ENCODE data around the gene GINS2.

GINS2 gene

DNA sequence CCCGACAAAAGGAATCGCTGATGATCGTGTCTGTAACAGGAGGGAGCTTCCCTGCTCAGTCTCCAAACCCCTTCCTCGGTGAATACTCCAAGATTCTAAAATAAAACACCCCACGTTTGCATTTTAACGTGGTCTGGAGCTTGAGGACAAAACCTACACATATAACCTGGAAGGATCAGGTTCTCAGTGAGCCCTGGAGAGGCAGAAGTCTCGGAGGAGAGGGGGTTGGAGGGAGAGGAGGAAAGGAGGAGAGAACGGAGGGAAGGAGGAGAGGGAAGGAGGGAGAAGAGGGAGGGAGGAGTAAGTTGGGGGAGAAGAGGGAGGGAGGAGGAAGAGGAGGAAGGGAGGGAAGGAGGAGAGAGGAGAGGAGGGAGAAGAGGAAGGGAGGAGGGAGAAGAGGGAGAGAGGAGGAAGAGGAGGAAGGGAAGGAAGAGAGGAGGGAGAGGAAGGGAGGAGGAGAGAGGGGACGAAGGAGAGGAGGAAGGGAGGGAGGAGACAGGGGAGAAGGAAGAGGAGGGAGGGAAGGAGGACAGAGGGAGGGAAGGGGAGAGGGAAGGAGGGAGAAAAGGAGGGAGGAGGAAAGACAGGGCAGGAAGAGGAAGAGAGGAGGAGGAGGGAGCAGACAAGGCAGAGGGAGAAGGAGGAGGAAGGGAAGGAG is 27.4 kb upstream of the GINS2 start:
- no peak for DNase-seq (ENCODE audit: low read depth)

DNA sequence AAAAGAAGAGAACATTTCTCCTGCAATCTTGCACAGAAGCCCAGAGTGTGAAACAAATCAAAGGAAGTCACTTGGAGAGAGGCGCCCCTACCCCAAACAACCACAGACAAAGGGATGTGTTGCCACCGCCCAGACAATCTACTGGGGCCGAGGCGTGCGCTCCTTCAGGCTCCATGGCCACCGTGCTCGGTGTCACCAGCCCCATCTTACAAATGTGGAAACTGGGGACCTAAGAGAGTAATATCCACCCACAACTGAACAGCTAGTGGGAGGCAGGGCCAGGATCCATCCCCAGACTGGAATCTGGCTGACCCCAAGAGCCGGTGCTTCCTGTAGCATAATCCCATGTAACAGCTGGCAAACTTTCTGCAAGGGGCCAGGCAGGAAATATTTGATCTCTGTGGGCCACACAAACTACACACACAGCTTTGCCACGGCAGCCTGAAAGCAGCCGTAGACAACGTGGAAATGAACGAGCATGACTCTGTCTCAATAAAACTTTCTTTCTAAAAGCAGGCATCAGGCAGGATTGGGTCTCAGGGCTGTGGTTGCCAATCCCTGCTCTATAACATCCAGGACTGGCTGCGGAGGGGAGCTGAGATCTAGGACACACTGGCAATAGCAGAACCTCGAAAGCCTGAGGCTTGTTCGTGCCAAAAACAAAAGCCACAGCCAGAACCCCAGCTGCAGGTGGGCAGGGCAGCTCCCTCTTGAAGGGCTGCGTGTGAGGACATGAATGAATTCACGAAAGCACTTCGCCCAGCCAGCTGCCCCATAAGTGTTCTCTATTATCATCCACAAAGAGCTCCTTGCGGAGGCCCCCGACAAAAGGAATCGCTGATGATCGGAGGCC is 26.6 kb upstream of the GINS2 start:
- DNase-seq (ENCODE audit: low read depth): no peak

DNA sequence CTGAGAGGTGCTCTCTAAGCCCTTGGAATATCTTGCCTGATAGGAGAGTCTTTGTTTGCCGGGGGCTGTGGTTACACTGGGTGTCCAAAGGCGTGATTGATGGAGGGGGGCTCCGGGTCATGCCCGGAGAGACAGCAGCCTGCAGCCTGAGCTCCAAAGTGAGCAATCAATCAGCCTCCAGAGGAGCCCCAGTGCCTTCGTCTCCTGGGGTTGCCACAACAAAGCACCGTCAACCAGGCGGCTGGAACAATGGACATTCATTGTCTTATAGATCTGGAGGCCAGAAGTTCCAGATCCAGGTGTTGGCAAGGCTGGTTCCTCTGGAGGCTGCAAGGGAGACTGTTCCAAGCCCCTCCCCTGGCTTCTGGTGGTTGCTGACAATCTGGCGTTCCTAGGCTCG is 24.0 kb upstream of the GINS2 start:
- DNase-seq (ENCODE audit: low read depth): no peak

DNA sequence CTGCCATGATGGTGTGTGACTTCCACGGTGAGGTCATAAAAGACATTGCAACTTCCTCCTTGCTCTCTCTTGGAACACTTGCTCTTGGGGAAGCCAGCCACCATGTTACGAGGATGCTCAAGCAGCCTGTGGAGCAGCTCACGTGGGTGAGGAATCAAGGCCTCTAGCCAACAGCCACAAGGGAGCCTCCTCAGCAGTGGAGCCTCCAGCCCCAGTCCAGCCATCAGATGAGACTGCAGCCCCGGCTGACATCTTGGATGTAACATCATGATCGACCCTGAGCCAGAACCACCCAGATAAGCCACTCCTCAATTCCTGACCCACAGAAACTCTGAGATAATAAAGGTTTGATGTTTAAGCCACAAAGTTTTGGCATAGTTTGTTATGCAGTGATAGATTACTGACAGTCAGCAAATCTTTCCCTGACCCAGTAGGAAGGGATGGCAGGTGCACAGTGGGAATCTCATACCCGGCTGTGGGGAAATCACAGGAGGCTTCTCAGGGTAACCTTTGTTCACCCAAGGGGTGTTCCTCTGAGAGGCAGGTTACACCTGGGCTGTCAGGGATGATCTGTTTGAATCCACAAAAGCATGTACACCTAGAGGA is 23.3 kb upstream of the GINS2 start:
- DNase-seq (ENCODE audit: low read depth): no peak

GRCh38 chr16:85710732-85711131 is 22.0 kb upstream of the GINS2 start:
- no peak for DNase-seq (ENCODE audit: low read depth)

DNA sequence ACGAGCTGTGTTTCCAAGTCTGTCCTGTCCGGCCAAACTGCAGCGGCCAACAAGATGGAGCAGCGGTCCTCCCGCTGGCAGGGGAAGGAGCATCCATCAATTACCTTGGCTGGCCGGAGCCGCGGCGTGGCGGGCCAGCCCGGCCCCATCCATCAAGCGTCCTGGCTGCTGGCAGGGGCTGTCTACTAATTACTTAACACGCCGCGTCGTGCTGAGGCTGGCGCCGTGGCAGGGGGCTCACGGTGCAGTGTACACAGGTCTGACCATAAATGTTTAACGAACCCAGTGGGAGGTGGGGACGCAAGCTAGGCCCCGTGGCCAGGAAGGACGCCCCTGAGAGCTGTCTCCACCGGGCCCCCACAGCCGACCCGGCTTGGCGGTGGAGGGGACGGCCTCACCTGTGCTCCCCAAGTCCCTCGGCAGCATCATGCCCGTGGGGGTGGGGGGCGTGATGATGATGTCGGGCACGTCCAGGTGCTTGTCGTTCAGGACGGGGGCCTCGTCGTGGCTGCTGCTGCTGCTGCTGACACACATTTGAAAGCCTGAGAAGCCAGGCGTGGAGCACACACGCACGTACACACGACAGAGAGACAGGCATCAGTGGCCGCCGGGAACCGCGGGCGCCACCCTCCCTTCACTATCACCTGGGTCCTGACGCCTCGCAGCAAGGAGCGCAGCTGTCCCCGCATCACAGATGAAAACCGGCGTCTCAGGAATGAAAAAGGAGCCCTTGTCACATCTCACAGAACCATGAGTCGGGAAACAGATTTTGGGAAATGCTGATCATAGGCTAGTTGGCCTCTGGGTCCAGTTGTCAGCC is 21.2 kb upstream of the GINS2 start:
- DNase-seq (ENCODE audit: low read depth): no peak

DNA sequence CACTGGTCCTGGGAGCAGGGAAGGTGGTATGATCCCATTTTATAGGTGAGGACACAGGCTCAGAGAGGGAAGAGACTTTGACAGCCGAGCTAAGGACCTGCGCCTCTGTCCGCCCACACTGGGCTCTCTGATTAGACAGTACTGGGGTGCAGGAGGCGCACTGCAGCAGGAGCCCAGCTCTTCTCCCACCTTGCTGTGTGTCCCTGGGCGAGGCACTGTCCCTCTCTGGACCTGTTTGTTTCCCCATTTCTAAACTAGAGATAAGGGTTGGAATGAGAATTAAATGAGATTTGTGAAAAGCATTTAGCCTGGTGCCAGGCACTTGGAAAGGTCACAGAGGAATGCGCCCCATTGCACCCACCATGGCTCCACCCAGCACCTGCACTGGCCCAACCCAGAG is 19.6 kb upstream of the GINS2 start:
- no peak for DNase-seq (ENCODE audit: low read depth)

- no peak for DNase-seq (ENCODE audit: low read depth)
These were observed 18.9 kb upstream of the GINS2 start for GRCh38 chr16:85707528-85708095.

DNA sequence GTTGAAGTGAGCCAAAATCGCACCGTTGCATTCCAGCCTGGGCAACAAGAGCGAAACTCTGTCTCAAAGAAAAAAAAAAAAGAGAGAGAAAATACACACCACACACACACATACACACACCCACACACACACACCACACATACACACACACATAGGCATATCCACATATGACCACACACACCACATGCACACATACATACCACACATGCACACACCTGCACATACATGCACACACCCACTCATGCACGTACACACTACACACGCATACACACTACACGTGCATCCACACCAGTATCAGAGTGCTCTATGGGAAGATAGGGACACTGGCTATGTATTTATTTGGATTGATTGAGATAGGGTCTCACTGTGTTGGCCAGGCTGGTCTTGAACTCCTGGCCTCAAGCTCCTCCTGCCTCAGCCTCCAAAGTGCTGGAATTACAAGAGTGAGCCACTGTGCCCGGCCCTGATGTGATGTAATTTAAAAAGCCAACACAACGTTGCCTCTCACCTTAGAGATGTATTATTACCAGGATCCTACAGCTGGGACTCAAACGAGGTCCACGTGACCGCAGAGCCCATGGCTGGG is 17.8 kb upstream of the GINS2 start:
- DNase-seq (ENCODE audit: low read depth): no peak

DNA sequence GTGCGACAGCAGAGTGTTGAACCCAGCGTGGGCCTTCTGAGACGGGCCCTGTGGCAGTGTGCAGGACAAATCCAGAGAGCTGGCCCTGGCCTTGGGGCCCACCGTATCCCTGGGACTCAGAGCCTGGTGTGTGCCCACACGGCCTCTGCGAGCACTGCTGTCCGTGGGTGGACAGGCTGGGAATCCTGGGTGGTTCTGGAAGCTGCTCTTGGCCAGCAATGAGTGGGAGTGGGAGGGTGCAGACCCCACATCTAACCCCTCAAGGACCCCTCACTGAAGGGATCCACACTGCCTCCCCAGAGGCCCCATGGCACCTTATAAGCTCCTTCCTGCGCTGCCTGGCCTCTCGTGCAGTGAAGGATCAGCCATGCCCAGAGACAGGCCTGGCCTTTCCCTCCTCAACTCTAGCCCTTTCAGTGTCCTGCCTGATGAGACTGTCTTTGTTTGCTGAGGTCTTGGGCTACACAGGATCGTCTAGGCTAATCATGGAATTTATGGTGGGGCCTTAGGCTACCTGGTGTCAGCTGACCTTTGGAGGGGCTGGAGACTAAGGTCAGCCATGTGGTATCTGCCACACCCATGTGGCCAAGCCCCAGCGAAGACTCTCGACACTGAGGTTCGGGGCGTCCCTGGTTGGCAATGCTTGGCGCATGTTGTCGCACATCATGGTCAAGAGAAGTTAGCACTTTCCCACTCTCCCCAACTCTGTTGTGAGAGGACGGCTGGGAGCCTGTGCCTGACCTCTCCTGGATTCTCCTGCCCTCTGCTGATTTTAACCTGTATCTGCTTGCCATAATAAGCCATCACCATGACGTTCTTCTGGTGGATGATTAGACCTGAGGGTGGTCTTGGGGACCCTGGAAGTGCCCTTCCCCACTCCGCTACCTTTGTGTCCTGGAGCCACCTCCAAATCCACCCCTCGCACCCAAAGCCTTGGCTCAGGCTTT is 16.4 kb upstream of the GINS2 start:
- DNase-seq (ENCODE audit: low read depth): no peak

GRCh38 chr16:85704011-85704410 is 15.3 kb upstream of the GINS2 start:
- DNase-seq (ENCODE audit: low read depth): no peak

GRCh38 chr16:85699628-85700027 is 10.9 kb upstream of the GINS2 start:
- no peak for DNase-seq (ENCODE audit: low read depth)

- DNase-seq (ENCODE audit: low read depth): no peak
These were observed 10.3 kb upstream of the GINS2 start for GRCh38 chr16:85698935-85699558.

GRCh38 chr16:85698459-85698891 is 9.7 kb upstream of the GINS2 start:
- DNase-seq (ENCODE audit: low read depth): no peak

- DNase-seq (ENCODE audit: low read depth): no peak
These were observed 8.7 kb upstream of the GINS2 start for GRCh38 chr16:85697431-85697830.

- DNase-seq (ENCODE audit: low read depth): no peak
These were observed 8.0 kb upstream of the GINS2 start for GRCh38 chr16:85696781-85697180.

DNA sequence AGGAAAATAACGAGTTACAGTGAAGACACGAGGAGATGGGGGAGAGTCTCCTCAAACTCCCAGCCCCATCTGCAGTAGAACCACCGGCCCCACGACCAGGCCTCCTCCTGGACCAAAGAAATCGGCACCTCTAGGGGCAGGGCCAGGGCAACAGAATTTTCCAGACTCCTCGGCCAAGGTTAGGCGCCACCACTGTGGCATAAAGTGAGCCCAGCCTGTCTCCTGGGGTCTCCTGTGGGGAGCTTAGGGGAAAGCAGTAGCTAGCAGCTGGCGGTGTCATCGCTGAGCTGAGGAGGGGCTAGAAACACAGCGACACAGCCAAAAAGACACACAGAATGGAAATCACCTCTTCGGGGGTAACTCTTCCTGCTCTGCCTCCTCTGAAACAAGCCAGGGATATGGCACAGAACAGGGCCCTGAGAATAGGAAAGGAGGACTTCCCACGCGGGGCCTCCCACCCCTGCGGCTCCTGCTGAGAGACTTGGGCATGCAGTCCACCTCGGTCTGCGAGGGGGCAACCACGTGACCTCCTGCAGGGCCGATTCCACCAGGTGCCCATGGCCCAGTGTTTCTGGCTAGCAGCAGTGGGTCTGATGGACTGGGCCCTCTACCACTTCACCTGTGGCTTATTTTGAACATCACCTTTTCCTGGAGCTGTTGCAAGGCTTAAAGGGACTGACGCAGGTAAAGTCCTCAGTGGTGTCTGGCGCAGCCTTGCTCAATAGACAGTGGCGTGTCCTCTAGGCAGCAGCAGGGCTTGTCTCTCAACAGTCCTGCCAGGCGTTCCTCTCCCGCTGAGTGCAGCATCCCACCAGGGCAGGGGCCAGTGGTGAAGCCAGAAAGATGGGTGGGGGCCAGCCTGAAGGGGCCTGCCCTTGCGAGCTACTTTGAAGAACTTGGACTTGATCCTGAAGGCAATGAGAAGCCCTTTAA is 6.7 kb upstream of the GINS2 start:
- no peak for DNase-seq (ENCODE audit: low read depth)

DNA sequence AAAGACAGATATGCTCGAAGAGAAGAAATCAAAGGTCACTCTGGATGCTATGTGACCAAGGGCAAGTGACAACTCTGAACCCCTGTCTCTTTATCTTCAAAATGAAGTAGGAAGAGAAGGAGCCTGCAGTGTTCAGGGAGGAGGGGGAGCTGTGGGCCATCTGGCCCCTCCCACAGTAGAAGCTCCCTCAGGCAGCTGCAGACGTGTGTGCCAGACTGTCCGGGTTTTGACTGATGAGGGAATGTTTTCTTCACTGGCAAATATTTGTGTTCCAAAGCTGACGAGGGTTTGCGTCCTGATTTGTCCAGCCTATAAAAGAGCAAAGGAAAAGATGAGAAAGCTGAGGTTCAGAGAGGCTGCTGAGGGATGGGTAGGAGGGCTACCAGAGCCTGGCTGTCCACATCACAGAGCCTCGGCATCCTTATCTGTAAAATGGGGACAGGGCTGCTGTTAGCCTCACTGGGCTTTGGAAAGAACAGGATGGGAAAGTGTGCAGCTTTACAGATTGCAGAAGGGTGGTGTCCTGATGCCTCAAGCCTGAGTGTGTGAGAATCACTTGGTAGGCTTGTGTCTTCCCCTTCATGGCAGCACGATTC is 1.8 kb upstream of the GINS2 start:
- DNase-seq (ENCODE audit: low read depth): no peak

GRCh38 chr16:85689950-85690320 is 1.2 kb upstream of the GINS2 start:
- DNase-seq (ENCODE audit: low read depth): no peak
